Glomerular endothelial cell (primary cell): ENCODE measurements around the gene KBTBD7. TPM values are rescaled to one million over a fixed set of nuclear protein-coding genes. Genes with fewer than 3 reads are reported as not detected.
"Not testable (repeated sequence)": the region's sequence is repeated elsewhere in the genome, so short reads cannot be mapped to it uniquely, and the experiment has no call there.

ENCODE experiments used
- DNase-seq: peaks from one replicate; pipeline ENCODE4 v3.0.0-alpha.2; 2011; ENCODE audit warnings: low read depth, low spot score; ENCODE audit errors: extremely low read depth
- total RNA-seq: library from RNA; depleted of rRNA; stranded (reverse); fragments of >200 nt; gene quantifications from 2 replicates; pipeline ENCODE4 v1.2.3, GENCODE V29; 2015

Gene KBTBD7
- total RNA-seq, 1 donor from 2014 or later, result 4.6 TPM

GRCh38 chr13:41196620-41197019 is 2.3 kb upstream of the KBTBD7 start:
- DNase-seq, result no peak

- DNase-seq, result no peak
Measured at GRCh38 chr13:41196011-41196410, 1.6 kb upstream of the KBTBD7 start.

GRCh38 chr13:41193469-41193868 is 900 bp downstream of the KBTBD7 start:
- DNase-seq, result no peak

- no peak for DNase-seq
Measured at GRCh38 chr13:41188584-41188983, 5.8 kb downstream of the KBTBD7 start.

GRCh38 chr13:41186481-41186880 is 7.9 kb downstream of the KBTBD7 start:
- DNase-seq, result no peak

GRCh38 chr13:41182231-41182630 is 12.1 kb downstream of the KBTBD7 start:
- no peak for DNase-seq

- no peak for DNase-seq
Measured at GRCh38 chr13:41179593-41180250, 14.6 kb downstream of the KBTBD7 start.

- DNase-seq, result no peak
Measured at GRCh38 chr13:41178040-41178439, 16.3 kb downstream of the KBTBD7 start.

- DNase-seq, result no peak
Measured at GRCh38 chr13:41177616-41178015, 16.8 kb downstream of the KBTBD7 start.

- not testable (repeated sequence) for DNase-seq
Measured at GRCh38 chr13:41175576-41175975, 18.8 kb downstream of the KBTBD7 start.

- no peak for DNase-seq
Measured at GRCh38 chr13:41162151-41162550, 32.2 kb downstream of the KBTBD7 start.

- no peak for DNase-seq
Measured at GRCh38 chr13:41159174-41159573, 35.2 kb downstream of the KBTBD7 start.

GRCh38 chr13:41157048-41157717 is 37.2 kb downstream of the KBTBD7 start:
- DNase-seq, result no peak

- no peak for DNase-seq
Measured at GRCh38 chr13:41156620-41157019, 37.7 kb downstream of the KBTBD7 start.

- no peak for DNase-seq
Measured at GRCh38 chr13:41154042-41154441, 40.3 kb downstream of the KBTBD7 start.

- no peak for DNase-seq
Measured at GRCh38 chr13:41152005-41152404, 42.4 kb downstream of the KBTBD7 start.

- no peak for DNase-seq
Measured at GRCh38 chr13:41150058-41150457, 44.3 kb downstream of the KBTBD7 start.

GRCh38 chr13:41148419-41149283 is 45.7 kb downstream of the KBTBD7 start:
- no peak for DNase-seq

GRCh38 chr13:41145136-41145908 is 49.0 kb downstream of the KBTBD7 start:
- no peak for DNase-seq

- no peak for DNase-seq
Measured at GRCh38 chr13:41144576-41144975, 49.8 kb downstream of the KBTBD7 start.
